HuH-7 (cell line): ENCODE data around the gene PITPNC1.

Experiments
- DNase-seq: peaks from one replicate; pipeline ENCODE4 v3.0.0; 2011; ENCODE audit warnings: low spot score

PITPNC1 gene

DNA sequence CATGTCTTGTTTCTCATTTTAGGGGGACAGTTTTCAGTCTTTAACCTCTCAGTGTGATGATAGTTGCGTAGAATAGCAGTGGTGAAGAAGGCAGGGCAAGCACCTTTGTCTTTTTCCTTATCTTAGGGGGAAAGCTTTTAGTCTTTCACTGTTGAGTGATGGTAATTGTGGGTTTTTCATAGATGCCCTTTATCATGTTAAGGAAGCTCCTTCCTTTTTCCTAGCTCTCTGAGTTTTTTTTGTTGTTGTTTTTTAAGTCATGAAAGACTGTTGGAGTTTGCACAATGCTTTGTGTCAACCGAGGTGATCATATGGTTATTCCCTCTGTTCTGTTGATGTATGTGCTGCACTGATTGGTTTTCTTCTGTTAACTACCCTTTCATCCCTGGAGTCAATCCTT is 356.4 kb downstream of the PITPNC1 start:
- DNase-seq = no peak

DNA sequence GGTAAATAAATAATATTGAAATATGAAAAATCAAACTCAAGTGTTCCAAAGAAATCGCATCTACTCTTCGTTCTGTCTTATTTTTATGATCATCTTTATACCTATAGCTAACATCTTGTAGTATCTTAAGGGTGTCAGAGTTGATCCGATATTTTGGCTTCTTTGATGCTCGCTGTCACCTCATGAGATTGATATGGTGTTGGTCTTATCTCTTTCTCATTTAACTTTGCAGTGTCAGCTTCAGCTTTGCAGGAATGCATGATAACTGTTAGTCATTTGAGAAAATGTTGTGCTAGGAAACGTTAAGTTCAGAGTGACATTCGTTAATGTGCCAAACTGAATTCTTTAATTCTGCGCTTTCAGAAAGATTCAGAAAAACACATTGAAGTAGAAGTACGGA is 360.1 kb downstream of the PITPNC1 start:
- DNase-seq = no peak

DNA sequence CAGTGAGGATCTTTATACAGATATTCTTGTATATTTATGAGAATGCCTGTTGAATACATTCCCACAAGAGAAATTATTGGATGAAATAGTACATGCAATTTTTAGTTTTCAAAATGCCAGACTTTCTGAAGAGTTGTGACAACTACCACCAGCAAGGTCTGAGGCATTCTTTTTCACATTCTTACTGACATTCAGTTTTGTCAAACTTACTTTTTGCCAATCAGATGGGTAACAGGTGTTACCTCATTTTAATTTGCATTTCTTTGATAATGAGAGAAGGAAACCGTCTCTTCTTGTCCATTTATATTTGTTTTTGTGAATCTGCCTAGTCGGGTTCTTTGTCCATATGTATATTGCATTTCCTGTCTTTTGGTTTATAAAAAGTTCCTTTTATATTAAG is 364.9 kb downstream of the PITPNC1 start:
- DNase-seq = no peak
